HG03097 (cell line): ENCODE results near the gene ZSWIM1.
"Not testable (repeated sequence)": the region's sequence is repeated elsewhere in the genome, so short reads cannot be mapped to it uniquely, and the experiment has no call there.

Source experiments
- ATAC-seq: cut with Tn5 transposase; IDR thresholded peaks from one replicate; pipeline ENCODE4 v1.9.1; 2021; ENCODE audit not compliant: unreplicated experiment, low FRiP score

The ZSWIM1 gene

DNA sequence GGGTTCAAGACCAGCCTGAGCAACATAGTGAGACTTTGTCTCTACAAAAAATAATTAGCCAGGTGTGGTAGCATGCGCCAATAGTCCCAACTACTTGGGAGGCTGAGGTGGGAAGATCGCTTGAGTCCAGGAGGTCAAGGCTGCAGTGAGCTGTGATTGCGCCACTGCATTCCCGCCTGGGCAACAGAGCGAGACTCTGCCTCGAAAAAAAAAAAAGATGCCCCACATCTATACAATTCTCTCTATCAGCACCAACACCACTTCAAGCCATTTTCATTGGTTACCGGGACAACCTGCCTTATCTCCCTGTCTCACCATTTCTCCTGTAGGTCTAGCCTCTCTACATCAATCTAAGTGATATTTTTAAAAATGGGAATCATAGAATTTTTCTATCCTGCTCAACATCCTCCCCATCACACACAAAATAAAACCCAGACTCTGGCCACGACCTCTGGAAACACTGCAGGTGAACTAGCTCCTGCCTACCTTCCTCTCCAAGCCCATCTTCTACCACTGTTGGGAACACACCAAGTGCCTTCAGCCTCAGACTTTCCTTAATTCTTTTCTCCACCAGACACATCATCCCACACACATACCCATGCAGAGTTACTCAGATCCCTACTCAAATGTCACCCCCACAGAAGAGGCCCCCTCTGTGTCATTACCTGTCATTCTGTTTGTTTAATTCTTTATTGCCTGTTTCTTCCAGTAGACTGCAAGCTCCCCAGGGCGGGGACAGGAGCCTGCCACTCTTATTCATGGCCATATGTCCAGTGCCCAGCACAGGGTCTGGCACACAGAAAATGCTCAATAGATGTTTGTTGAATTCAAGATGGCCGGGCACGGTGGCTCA lies 40.5 kb downstream of the ZSWIM1 start:
- no peak for ATAC-seq

DNA sequence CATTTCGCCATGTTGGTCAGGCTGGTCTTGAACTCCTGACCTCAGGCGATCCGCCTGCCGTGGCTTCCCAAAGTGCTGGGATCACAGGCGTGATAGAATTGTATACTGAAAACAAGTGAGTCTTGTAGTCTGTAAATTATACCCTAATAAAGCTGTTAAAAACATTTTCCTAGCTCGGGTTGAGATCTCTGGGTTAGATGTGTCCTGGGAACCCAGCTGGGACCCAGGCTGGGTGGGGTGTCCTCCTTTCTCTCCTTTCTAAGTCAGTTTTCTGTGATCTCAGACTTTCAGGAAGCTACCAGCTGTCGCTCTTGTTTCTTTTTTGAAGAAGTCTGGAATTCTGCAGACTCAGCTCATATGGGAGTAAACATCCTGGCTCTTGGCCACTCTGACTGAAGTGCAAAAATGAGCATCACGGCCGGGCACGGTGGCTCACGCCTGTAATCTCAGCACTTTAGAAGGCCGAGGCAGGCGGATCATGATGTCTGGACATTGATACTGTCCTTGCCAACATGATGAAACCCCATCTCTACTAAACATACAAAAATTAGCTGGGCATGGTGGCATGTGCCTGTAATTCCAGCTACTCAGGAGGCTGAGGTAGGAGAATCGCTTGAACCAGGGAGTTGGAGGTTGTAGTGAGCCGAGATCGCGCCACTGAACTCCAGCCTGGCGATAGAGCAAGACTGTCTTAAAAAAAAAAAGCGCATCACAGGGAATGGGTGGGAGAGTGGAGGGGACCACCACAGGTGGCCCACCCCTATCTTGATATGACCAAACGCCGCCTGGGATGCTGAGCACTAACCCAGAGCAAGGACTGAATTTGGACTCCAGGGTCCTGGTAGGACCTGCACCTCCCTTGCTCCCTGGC lies 43.6 kb downstream of the ZSWIM1 start:
- no peak for ATAC-seq

DNA sequence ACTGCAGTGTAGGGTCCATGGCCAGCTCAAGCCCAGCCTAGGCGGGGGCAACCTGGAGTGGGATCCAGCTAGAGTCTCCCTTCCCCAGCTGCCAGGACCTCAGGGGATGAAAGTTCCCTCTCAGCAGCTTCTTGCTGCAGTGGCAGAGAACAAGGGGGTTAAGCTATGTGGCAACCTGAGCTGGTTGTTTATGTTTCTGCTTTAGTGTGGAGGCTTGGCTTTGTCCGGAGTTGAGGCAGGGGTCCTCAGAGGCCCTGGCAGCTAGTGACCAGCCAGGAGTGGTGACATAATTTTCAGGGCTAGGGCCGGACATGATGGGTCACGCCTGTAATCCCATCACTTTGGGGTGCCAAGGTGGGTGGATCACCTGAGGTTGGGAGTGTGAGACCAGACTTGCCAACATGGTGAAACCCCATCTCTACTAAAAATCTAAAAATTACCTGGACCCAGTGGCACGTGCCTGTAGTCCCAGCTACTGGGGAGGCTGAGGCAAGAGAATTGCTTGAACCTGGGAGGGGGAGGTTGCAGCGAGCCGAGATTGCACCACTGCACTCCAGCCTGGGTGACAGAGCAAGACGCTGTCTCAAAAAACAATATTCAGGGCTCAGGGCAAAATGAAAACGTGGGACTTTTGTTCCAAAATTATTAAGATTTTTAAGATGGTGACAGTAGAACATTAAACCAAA lies 44.9 kb downstream of the ZSWIM1 start:
- ATAC-seq: no peak

DNA sequence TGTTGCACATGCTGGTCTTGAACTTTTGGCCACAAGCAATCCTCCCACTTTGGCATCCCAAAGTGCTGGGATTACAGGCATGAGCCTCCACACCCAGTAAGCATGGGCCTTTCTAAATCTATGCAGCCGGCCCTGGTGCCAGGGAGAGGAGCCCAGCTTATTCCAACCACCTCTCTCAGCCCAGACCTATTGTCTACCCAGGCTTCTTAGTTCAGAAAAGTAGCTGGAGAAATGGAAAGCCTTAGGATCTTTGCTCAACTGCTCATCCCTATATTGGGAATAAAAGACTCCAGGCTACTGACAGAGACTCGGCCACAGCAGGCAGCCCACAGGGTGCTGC lies 45.7 kb downstream of the ZSWIM1 start:
- ATAC-seq: no peak

DNA sequence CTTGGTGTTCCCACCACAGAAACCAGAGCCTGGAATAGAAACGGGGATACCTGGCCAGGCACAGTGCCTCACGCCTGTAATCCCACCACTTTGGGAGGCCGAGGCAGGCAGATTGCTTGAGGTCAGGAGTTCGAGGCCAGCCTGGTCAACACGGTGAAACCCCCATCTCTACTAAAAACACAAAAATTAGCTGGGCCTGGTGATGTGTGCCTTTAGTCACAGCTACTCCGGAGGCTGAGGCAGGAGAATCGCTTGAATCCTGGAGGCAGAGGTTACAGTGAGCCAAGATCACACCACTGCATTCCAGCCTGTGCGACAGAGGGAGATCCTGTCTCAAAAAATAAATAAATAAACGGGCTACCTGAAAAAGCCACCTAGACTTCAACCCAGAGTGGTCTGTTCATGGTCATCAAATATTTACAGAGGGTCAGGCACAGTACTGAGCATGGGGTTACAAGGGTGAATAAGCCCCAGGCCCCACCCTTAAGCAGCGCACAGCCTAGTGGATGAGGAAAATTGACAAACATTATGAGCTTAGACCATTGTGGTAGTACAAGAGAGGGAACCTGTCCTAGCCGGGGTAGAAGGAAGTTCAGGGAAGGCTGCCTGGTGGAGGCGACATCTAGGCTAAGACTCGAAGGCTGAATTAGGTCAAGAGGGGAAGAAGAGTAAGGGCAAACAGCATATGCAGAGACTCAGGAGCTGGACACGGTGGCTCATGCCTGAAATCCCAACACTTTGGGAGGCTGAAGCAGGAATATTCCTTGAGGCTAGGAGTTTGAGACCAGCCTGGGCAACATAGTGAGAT lies 46.2 kb downstream of the ZSWIM1 start:
- ATAC-seq: no peak

DNA sequence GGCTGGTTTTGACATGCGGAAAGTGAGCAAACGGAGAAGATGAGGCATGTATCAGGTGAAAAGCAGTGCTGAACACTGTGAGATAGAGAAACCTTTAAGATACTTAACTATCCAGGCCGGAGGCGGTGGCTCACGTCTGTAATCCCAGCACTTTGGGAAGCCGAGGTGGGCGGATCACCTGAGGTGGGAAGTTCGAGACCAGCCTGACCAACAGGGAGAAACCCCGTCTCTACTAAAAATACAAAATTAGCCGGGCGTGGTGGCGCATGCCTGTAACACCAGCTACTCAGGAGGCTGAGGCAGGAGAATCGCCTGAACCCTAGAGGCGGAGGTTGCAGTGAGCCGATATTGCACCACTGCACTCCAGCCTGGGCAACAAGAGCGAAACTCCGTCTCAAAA lies 50.7 kb downstream of the ZSWIM1 start:
- ATAC-seq: not testable (repeated sequence)

DNA sequence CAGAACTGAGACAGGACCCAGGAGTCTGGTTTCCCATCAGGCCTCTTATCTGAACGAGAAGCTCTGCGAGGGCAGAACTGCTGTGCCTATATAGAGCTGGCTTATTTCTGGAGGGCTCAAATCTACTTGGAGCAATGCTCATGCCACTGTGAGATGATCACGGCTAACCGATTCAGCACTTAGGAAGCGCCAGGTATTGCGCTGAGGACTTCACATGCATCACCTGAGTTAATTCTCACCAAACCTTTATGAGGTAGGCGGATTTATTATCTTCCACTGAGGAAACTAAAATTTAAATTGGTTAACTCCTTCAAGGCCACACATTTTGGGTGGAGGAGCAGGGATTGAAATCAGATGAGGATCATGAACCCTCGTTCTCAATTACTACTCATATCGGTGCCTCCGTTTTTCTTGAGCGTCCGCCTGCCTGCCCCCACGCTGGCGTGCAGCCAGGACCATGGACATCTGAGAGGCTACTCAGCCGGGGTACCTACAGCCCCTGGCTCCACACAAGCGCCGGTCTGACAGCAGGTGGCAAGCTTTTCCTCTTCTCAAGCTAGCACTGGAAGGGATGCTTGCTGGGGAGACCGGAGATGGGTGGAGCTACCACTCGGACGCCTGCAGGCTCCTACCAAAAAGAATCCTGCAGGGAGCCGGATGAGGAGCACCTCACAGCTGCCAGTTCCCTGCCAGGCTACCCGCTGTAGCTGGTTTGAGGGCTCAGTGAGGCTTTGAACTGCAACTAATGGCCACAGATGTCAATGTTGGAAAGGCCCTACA lies 52.4 kb downstream of the ZSWIM1 start:
- no peak for ATAC-seq

DNA sequence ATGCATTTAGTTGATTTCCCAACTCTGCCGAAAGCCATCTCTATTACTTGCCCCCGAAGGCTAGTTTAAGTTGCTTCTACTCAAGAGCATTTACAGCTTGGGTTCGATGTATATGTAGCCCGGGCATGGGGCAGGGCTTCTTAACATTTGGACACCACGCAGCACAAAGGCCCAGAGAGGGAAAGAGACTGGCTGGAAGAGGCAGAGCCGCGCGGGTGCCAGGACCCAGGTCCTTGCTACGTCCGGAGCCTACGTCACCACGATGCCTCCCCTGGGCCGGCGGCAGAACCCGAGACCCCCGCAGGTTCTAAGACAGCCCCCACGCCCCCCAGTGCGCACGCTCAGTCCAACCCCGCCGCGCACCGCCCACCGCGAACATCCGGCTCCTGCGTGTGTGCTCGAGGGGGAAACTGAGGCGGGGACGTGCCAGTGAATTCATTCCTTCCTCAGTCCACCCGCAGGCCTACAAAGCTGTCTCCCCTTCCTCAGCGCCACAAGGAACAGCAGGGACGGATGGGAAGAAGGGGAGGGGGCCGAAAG lies 53.1 kb downstream of the ZSWIM1 start:
- ATAC-seq: peak; percentile 13
